ENCODE measurements around the gene ADAMTS17. TPM values are rescaled to one million over a fixed set of nuclear protein-coding genes. Genes with fewer than 3 reads are reported as not detected.

Gene ADAMTS17
- total RNA-seq, 1 experiment from 2014 or later, result 3.2 TPM

DNA sequence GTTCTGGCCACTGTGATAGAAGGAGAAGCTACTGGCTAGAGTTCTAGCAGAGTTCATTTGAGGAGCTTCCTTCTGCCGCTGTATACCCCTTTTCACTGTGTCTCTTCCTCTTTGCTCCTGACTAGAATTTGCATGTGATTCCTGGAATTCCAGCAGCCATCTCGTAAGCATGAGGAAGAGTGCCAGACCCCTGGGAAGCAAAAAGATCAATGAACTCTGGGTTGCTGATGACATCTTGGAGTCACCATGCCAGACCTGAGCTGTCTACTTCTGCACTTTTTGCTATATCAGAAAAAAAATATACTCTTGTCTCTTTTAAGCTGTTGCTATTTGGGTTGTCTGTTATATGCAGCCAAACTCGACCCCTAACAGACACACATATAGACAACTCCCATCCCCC, 3.7 kb upstream of the ADAMTS17 start:
- no TSS peak for BruUV-seq (replicated peaks)
- no peak for DNase-seq
- intact Hi-C loops (cut with micrococcal nuclease; ENCODE audit: unreplicated experiment), result no loop called here
- Histone ChIP-seq H3K4me1 (replicated peaks; ENCODE audit: insufficient read depth) (0 out of 2 replicates have a peak, but pooled peaks cover 8% of the 10 kb centered on the region), H3K27ac (no peak overlapping the region), H3K79me2 (ENCODE audit: low read depth) (no peaks in the 10 kb centered on the region), H3K9me2 (ENCODE audit: insufficient read depth) (no peaks in the 10 kb centered on the region), H3K4me2 (no peak overlapping the region), H4K20me1 (ENCODE audit: insufficient read depth) (no peaks in the 10 kb centered on the region), H2AFZ (no peak overlapping the region), H3K4me3 (no peak overlapping the region), H3K27me3 (ENCODE audit: insufficient read depth, low read depth) (no peaks in the 10 kb centered on the region), H3K36me3 (ENCODE audit: low read depth) (no peaks in the 10 kb centered on the region), H3K9me3 (ENCODE audit: insufficient read depth, low read depth) (no peaks in the 10 kb centered on the region), H3F3A (ENCODE audit: insufficient read depth, low read depth) (peaks cover 1% of the 10 kb centered on the region; the same call in 1 of the 2 replicates)
- ChIA-PET CTCF (no interaction called here), POLR2A (ENCODE audit: unreplicated experiment) (no interaction called here)
- TF ChIP-seq EZH2 (IDR thresholded peaks at IDR 0.05; ENCODE audit: low read depth), result no peak
- TF ChIP-seq, protein P1, sequence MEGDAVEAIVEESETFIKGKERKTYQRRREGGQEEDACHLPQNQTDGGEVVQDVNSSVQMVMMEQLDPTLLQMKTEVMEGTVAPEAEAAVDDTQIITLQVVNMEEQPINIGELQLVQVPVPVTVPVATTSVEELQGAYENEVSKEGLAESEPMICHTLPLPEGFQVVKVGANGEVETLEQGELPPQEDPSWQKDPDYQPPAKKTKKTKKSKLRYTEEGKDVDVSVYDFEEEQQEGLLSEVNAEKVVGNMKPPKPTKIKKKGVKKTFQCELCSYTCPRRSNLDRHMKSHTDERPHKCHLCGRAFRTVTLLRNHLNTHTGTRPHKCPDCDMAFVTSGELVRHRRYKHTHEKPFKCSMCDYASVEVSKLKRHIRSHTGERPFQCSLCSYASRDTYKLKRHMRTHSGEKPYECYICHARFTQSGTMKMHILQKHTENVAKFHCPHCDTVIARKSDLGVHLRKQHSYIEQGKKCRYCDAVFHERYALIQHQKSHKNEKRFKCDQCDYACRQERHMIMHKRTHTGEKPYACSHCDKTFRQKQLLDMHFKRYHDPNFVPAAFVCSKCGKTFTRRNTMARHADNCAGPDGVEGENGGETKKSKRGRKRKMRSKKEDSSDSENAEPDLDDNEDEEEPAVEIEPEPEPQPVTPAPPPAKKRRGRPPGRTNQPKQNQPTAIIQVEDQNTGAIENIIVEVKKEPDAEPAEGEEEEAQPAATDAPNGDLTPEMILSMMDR (conservative IDR thresholded peaks at IDR 0.05), result no peak

DNA sequence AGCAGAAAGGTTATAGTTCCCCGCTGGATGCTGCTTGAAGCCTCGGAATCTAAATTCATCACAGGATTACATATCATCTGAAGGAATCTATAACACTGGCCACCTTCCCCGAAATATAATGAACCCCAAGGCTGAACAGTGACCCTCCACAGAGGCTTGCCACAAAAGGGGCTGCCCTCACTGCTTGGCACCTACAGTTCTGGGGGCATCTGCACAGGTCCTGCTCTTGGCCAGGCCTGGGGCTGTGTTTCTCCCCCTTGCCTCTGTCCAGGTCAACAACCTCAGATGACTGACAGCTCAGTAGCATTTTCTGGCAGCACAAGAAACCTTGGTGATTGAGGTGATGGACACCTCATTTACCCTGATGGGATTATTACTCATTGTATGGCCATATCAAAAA, 1.5 kb upstream of the ADAMTS17 start:
- Histone ChIP-seq H3F3A (ENCODE audit: insufficient read depth, low read depth) (no peaks in the 10 kb centered on the region), H3K36me3 (ENCODE audit: low read depth) (no peaks in the 10 kb centered on the region), H3K4me1 (replicated peaks; ENCODE audit: insufficient read depth) (0 out of 2 replicates have a peak, but pooled peaks cover 5% of the 10 kb centered on the region), H3K79me2 (ENCODE audit: low read depth) (no peaks in the 10 kb centered on the region), H3K4me2 (no peak overlapping the region), H3K27ac (no peak overlapping the region), H3K9me3 (ENCODE audit: insufficient read depth, low read depth) (no peaks in the 10 kb centered on the region), H2AFZ (no peak overlapping the region), H3K9me2 (ENCODE audit: insufficient read depth) (no peaks in the 10 kb centered on the region), H3K27me3 (ENCODE audit: insufficient read depth, low read depth) (no peaks in the 10 kb centered on the region), H4K20me1 (ENCODE audit: insufficient read depth) (no peaks in the 10 kb centered on the region), H3K4me3 (no peak overlapping the region)
- intact Hi-C loops (cut with micrococcal nuclease; ENCODE audit: unreplicated experiment), result no loop called here
- ChIA-PET POLR2A (ENCODE audit: unreplicated experiment) (no interaction called here), CTCF (no interaction called here)
- BruUV-seq (replicated peaks), result no TSS peak
- DNase-seq, result no peak
- no peak for TF ChIP-seq EZH2 (IDR thresholded peaks at IDR 0.05; ENCODE audit: low read depth)
- TF ChIP-seq, protein P1 (conservative IDR thresholded peaks at IDR 0.05), result no peak

DNA sequence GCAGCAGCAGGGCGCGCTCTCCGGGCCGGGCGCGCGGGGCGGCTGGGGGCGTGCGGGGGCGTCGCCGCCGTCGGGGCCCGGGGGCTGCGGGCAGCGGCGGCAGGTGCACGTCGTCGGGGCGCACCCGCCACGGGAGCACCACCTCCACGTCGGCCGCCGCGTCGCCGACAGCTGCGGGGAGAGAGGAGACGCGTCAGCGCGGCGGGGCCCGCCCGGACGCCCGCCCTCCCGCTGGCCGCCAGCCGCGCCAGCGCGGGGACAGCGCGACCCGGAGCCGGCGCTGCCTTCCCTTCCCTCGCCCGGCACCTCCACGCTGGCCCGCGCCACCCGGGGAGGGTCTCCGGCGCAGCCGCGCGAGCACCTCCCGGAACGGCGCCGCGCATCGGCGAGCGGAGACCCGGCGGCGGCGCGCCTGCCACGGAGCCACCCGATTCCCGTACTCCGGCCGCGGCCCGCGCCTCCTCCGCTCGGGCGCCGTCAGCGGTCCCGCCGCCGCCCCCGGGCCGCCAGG, 481 bp downstream of the ADAMTS17 start:
- intact Hi-C loops (cut with micrococcal nuclease; ENCODE audit: unreplicated experiment), result no loop called here
- TF ChIP-seq, protein P1 (conservative IDR thresholded peaks at IDR 0.05), result no peak
- no peak for TF ChIP-seq EZH2 (IDR thresholded peaks at IDR 0.05; ENCODE audit: low read depth)
- H2AFZ ChIP-seq, result peak overlapping the region; percentile 85

More for the DNA sequence above, 481 bp downstream of the ADAMTS17 start:
- ChIA-PET CTCF (no interaction called here), POLR2A (ENCODE audit: unreplicated experiment) (no interaction called here)
- 0 out of 2 replicates have a peak, but pooled peaks cover 5% of the 10 kb centered on the region for H3K4me1 ChIP-seq (replicated peaks; ENCODE audit: insufficient read depth)
- H3K9me3 ChIP-seq (ENCODE audit: insufficient read depth, low read depth), result no peaks in the 10 kb centered on the region
- no peaks in the 10 kb centered on the region for H4K20me1 ChIP-seq (ENCODE audit: insufficient read depth)
- H3K79me2 ChIP-seq (ENCODE audit: low read depth), result no peaks in the 10 kb centered on the region
- BruUV-seq (replicated peaks), result no TSS peak
- H3K27ac ChIP-seq, result no peak overlapping the region
- no peak for DNase-seq
- H3K4me2 ChIP-seq, result peak overlapping the region; percentile 82
- H3F3A ChIP-seq (ENCODE audit: insufficient read depth, low read depth), result no peaks in the 10 kb centered on the region
- no peaks in the 10 kb centered on the region for H3K36me3 ChIP-seq (ENCODE audit: low read depth)
- no peaks in the 10 kb centered on the region for H3K9me2 ChIP-seq (ENCODE audit: insufficient read depth)
- H3K4me3 ChIP-seq, result peak overlapping the region; percentile 66; the same call in 1 of the 2 replicates
- H3K27me3 ChIP-seq (ENCODE audit: insufficient read depth, low read depth), result no peaks in the 10 kb centered on the region
